ENCODE results near the gene NDRG4.

Gene NDRG4

GRCh38 chr16:58508671-58509251 is 8.8 kb downstream of the NDRG4 start:
- DNase-seq = no peak

- no peak for DNase-seq
Measured at GRCh38 chr16:58509256-58510096, 9.5 kb downstream of the NDRG4 start.

GRCh38 chr16:58510097-58510775 is 10.3 kb downstream of the NDRG4 start:
- DNase-seq = no peak

- DNase-seq = no peak
Measured at GRCh38 chr16:58510776-58511628, 11.1 kb downstream of the NDRG4 start.

GRCh38 chr16:58511933-58512815 is 12.2 kb downstream of the NDRG4 start:
- DNase-seq = peak in 44 of 58 donors; percentile 22 to 86 (median 48)

DNA sequence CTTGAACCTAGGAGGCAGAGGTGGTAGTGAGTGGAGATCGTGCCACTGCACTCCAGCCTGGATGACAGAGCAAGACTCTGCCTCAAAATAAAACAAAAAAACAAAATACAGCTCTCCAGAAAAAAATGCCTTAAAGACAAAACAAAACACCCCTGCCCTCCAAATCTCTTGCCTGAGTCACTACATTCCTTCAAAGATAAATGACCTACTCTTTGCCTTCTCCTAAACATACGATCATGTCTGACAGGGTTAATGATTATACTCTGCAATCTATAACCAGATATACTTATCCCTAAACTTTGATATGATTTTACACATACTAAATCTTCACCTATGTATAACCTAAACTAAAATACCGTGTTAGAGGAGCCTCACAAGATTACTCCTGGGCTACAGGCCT is 13.9 kb downstream of the NDRG4 start:
- DNase-seq = no peak

DNA sequence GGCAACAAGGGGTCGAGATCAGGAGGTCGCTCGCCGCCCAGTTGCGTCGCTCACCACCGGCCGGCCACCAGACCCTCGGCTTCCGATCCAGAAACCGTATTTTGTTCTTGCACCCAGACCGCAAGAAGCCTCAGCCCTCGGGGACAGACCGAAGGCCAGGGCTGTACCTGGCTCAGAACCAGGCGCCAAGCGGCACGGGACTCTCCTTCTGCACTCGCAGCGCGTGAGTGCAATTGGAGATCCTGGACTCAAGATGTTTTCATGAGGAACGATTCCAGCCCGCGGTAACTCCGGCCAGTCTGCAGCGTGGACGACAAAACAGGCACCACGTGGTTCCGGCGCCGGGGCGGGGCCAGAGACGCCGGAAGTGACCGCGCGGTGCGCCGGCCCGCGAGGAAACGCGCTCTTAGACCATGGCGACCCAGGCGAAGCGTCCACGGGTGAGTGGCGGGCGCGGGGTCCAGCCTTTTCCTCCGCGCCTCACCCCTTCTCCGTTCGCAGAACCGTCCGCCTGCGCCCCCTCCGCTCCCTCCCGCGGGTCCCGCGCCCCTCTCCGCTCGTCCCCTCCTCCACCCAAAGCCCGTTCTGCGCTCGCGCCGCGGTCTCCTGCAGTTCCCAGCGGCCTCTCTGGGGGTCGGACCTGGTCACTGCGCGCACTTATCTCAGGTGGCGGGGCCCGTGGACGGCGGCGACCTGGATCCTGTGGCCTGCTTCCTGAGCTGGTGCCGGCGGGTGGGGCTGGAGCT is 15.4 kb downstream of the NDRG4 start, which contains the start of gene SETD6:
Gene SETD6 (plus strand): TSS at position 393 of the 746 bp plus-strand sequence. CDS start 21 bp downstream, at position 414.
- peak; percentile 48 to 94 (median 82) for DNase-seq

- DNase-seq = no peak
Measured at GRCh38 chr16:58515871-58516767, 16.2 kb downstream of the NDRG4 start.

DNA sequence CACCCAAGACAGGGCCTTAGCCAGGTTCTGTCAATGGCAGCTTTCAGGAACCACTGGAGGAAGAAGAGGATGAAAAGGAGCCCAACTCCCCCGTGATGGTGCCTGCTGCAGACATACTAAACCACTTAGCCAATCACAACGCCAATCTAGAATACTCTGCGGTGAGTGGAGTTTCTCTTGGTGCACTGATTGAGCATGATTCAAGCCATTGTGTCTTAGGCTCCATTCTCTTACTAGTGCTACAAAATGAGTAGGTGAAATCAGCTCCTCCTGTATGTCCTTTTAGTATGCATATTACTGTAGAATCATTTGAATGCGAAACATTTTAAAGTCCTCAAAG is 16.8 kb downstream of the NDRG4 start:
- DNase-seq = no peak

DNA sequence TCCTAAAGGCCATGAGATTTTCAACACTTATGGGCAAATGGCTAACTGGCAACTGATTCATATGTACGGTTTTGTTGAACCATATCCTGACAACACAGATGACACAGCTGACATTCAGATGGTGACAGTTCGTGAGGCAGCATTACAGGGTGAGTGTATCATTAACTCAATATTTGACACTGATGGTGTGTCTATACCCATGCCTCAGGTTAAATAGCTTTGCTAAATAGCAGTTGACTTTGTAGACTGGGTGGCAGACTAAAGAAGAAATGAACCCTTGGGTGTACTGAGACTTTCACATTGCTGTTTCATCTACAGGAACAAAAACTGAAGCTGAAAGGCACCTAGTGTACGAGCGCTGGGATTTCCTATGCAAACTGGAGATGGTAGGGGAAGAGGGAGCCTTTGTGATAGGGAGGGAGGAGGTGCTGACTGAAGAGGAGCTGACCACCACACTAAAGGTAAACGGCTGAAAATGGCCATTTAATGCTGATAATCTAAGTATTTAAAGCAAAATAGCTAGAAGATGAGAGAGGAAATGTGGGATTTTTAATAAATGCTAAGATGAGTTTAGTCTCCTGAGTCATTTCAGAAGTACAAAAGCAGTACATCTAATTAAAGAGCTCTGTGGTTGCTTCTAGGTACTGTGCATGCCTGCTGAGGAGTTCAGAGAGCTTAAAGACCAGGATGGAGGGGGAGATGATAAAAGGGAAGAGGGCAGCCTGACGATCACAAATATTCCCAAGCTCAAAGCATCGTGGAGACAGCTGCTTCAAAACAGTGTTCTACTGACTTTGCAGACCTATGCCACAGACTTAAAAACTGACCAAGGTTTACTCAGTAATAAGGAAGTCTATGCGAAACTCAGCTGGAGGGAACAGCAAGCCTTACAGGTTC is 18.4 kb downstream of the NDRG4 start:
- no peak for DNase-seq

GRCh38 chr16:58518980-58519368 is 19.0 kb downstream of the NDRG4 start:
- no peak for DNase-seq

- no peak for DNase-seq
Measured at GRCh38 chr16:58519707-58520106, 19.8 kb downstream of the NDRG4 start.

DNA sequence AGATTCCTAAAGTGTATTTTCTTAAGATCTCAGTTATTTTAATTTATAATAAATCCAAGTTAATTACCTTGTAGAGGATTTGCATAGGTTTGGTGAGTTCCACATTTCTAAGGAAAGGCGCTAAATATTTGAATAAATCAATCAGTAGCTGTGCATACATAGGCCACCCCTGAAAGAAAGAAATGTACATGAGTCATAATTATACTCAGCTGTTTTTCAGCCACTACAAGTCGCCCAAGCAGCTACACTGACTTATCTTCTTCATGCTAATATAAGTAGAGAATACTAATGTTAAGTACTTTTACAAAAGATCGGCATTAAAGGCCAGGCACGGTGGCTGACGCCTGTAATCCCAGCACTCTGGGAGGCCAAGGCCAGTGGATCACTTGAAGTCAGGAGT is 30.2 kb downstream of the NDRG4 start:
- DNase-seq = no peak

GRCh38 chr16:58532414-58532813 is 32.5 kb downstream of the NDRG4 start:
- no peak for DNase-seq

DNA sequence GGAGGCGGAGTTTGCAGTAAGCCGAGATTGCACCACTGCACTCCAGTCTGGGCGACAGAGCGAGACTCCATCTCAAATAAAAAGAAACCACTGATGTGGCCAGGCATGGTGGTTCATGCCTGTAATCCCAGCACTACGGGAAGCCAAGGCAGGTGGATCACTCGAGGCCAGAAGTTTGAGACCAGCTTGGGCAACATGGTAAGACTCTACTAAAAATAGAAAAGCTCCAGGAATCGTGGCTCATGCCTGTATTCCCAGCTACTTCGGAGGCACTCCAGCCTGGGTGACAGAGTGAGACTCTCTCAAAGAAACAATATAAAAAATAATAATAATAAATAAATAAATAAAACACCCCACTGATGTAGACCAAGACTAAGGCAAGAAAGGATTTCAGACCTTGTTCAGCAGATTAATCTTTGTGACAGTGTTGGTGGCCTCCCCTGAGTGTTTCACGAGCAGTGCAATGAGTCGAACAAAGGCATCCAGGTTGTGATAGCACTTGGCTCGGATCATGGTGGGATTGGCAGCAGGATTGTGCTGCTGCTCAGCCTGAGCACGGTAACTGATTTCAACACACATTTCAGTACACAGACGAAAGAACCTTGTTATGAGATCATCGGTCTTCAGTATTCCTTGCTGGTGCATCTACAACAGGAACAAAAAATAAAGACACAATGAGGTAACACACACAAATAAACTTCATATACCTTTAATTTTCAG is 34.0 kb downstream of the NDRG4 start:
- DNase-seq = no peak

DNA sequence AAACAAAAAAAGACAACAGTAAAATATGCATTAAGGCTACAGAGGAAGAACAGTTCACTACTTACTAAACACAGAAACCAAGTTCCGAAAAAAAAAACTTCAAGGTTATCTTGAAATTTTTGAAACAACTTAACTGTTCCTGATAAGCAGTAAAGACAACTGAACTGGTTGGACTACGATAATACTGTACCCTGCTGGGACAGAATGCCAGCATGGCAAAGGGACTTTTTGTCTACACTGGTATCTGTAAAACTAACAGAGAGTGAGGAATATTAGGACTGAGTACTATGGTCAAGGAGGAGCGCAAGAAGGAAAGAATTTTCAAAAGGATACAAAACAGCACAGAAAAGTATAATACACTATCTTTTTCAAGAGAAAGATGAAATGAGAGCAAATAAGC is 35.2 kb downstream of the NDRG4 start:
- DNase-seq = no peak

DNA sequence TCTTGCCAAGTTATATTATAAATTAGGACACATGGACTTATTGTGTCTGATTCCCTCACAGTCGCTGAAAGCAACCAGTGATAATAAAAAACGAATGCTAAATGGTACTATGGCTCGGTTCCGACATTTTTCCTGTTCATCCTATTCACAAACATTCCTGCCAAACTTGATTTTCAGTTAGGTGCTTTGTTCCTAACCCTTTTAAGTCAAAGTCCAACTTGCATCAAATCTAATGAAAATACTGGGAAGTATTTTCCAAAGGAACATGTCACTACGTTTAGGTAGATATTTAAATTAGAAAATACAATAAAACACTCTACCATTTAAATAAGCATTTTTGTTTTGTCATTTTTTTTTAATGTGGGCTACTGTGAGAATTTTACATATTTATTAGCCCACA is 36.3 kb downstream of the NDRG4 start:
- no peak for DNase-seq
